Measurements from ENCODE around the gene TNFRSF12A.
"Not testable (repeated sequence)": the region's sequence is repeated elsewhere in the genome, so short reads cannot be mapped to it uniquely, and the experiment has no call there.

The TNFRSF12A gene

DNA sequence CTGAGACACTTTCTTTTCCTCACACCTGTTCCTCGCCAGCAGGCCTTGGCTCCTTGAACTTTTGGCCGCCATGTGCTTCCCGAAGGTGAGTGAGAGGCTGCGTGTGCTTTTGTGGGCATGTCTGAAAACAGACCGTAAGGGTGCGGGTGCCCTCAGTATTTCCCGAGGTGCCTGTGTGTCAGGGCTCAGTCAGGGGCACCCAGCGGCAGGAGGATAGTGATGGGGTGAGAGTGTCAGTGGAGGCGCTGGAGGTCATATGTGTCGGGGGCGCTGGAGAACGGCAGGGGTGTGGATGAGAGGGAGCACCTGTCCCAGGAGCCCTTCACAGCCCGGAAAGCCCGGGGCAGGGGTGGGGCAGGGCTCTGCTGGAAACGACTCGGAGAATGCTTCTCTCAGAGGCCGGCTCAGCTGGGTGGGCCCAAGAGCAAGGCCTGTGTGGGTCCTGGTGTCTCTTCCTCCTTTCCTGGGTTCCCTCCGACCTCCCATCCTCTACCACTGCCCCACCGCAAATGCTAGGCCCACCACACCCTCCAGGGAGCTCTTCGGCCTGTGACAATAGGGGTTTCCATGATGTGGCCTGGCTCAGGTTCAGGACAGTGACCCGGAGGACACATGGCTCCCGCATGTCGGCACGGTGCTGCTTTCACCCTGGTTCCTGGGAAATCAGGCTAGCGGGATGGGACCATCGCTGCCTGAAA lies 45.7 kb downstream of the TNFRSF12A start:
- DNase-seq (ENCODE audit: low spot score), result no peak

DNA sequence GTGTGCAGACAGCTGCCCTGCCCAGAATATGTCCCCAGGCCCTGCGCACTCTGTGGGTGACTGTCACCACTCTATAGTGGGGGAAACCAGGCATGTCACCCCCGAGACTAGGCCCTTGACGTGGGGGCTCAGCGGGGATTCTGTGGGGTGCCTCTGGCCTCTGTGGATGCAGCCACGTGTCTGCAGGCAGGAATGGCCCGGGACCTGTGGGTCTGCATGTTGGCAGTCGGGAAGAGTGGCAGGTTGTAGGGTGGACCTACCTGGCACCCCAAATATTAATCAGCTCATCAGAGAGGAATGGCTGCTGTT lies 46.2 kb downstream of the TNFRSF12A start:
- no peak for DNase-seq (ENCODE audit: low spot score)

DNA sequence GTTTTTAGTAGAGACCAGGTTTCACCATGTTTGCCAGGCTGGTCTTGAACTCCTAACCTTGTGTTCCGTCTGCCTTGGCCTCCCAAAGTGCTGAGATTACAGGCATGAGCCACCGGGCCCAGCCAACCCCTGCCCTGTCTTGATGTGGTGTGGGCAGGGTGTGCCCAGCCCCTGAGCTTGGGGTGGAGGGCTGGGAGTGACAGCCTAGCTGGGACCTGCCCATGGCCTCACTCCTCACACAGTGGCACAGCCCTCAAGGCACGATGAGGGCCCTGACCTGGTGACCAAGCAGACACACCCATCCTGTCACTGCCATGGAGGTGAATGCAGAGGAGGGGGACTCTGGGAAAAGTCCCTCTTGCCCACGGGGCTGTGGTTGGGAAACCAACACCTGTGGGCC lies 48.3 kb downstream of the TNFRSF12A start:
- no peak for DNase-seq (ENCODE audit: low spot score)

DNA sequence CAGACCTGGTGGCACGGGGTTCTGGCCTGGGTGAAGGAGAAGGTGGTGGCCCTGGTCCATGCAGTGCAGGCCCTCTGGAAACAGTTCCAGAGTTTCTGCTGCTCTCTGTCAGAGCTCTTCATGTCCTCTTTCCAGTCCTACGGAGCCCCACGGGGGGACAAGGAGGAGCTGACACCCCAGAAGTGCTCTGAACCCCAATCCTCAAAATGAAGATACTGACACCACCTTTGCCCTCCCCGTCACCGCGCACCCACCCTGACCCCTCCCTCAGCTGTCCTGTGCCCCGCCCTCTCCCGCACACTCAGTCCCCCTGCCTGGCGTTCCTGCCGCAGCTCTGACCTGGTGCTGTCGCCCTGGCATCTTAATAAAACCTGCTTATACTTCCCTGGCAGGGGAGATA lies 49.0 kb downstream of the TNFRSF12A start:
- not testable (repeated sequence) for DNase-seq (ENCODE audit: low spot score)

DNA sequence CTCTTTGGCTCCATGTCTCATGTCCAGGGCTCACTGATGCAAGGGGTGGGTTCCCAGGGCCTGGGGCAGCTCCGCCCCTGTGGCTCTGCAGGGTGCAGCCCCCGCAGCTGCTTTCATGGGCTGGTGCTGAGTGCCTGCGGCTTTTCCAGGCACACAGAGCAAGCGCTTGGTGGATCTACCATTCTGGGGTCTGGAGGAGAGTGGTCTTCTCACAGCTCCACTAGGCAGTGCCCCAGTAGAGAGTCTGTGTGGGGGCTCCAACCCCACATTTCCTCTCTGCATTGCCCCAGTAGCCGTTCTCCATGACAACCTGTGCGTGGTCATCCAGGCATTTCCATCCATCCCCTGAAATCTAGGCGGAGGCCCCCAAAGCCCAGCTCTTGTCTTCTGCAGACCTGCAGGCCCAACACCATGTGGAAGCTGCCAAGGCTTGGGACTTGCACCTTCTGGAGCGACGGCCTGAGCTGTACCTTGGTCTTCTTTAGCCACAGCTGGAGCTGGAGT lies 50.5 kb downstream of the TNFRSF12A start:
- no peak for DNase-seq (ENCODE audit: low spot score)

DNA sequence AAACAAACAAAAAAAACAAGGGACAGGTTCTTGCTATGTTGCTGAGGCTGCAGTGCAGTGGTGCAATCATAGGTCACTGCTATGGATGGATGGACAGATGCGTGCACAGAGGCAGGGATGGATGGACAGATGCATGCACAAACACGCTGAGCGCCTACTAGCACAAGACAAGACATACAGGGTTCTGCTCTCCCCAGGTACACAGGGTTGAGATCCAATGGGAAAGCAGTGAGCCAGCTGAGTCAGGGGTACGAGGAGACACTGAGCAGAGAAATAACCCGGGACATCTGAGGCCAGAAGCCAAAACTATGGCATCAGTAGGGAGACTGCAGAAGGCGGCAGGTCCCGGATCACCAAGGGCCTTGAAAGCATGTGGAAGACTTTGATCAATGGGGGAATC lies 51.5 kb downstream of the TNFRSF12A start:
- no peak for DNase-seq (ENCODE audit: low spot score)
